Thyroid gland (tissue), 4 donors: Measurements from ENCODE around the gene EFCC1. TPM values are rescaled to one million over a fixed set of nuclear protein-coding genes. Genes with fewer than 3 reads are reported as not detected.

Source experiments
- DNase-seq, 2 donors: peaks; one replicate each; pipeline ENCODE4 v3.0.0-alpha.2; 2019
- H3K27ac ChIP-seq, 3 donors: fragments of 200-600 bp; sonication (generic); 1 replicate in 2 of 3; 2 replicates in 1 of 3; pipeline ENCODE4 v1.5.1; 2016 to 2019; ENCODE audit warnings: mild to moderate bottlenecking in 1 of 3, moderate library complexity in 1 of 3
- H3K27me3 ChIP-seq: fragments of 200-600 bp; sonication (generic); one replicate; pipeline ENCODE4 v1.5.1; 2019
- H3K36me3 ChIP-seq, 2 donors: fragments of 200-600 bp; sonication (generic); one replicate each; pipeline ENCODE4 v1.5.1; 2016 to 2019
- H3K4me1 ChIP-seq, 2 donors: fragments of 200-600 bp; sonication (generic); one replicate each; pipeline ENCODE4 v1.5.1; 2017 to 2019
- H3K4me3 ChIP-seq, 3 donors: fragments of 200-600 bp; sonication (generic); replicated peaks in 1 of 3; 1 replicate in 2 of 3; 2 replicates in 1 of 3; pipeline ENCODE4 v1.5.1; 2016; ENCODE audit warnings: mild to moderate bottlenecking in 1 of 3
- H3K9me3 ChIP-seq: fragments of 200-600 bp; sonication (generic); one replicate; pipeline ENCODE4 v1.5.1; 2017
- CTCF ChIP-seq, 6 experiments: fragments of 200-600 bp in 3 of 6; fragments of 450-650 bp in 3 of 6; sonication (generic) in 3 of 6; IDR thresholded peaks; one replicate each; pipeline ENCODE4 v1.5.1; 2016 to 2019; ENCODE audit warnings: antibody characterized with exemption in 6 of 6, mild to moderate bottlenecking in 2 of 6, inconsistent platforms in 1 of 6, moderate library complexity in 1 of 6
- POLR2A ChIP-seq, 2 donors: fragments of 450-650 bp; IDR thresholded peaks; one replicate each; pipeline ENCODE4 v1.6.1; 2017; ENCODE audit warnings: antibody characterized with exemption in 2 of 2, mild to moderate bottlenecking in 2 of 2, moderate library complexity in 1 of 2
- WGBS, 2 donors: methylation state at CpG; one replicate each; pipeline ENCODE4 v1.1.5; 2017; 5-methylcytosine and 5-hydroxymethylcytosine counted together
- intact Hi-C: fragments of 100-400 bp; cut with DNase I; formaldehyde crosslinking; loops from one replicate; pipeline ENCODE4 v1.15.1; 2023
- total RNA-seq, 4 donors: library from RNA; depleted of rRNA; stranded (reverse); fragments of >200 nt; gene quantifications; one replicate each; pipeline ENCODE4 v1.2.3, GENCODE V29; 2016

Gene EFCC1
- total RNA-seq, 4 donors from 2014 or later: 3.6 to 16.8 (median 9.9) TPM

- TF ChIP-seq POLR2A (IDR thresholded peaks at IDR 0.05): no peak
- TF ChIP-seq CTCF (IDR thresholded peaks at IDR 0.05): no peak
- WGBS, 2 donors: 75 to 92% methylated on average over 12 to 13 of the region's 13 CpGs
- Histone ChIP-seq H3K27me3 (no peaks in the 10 kb centered on the region), H3K9me3 (no peaks in the 10 kb centered on the region), H3K4me1 (peaks cover 11 to 18% of the 10 kb centered on the region in 2 donors), H3K4me3 (no peak within 1 kb of the TSS), H3K27ac (no peak within 1 kb of the TSS), H3K36me3 (no peaks in the 10 kb centered on the region)
- intact Hi-C loops: no loop called here
- DNase-seq: no peak
These were observed 59.3 kb downstream of the EFCC1 start, which contains the start of gene GP9 for GRCh38 chr3:129060276-129061022. Gene GP9, plus strand, starts transcription at chr3:129060779. Its CDS starts 961 bp downstream, at chr3:129061740.

GRCh38 chr3:129061023-129061887 lies 60.2 kb downstream of the EFCC1 start:
- H3K4me3 ChIP-seq: no peak overlapping the region
- WGBS, 2 donors: 89 to 94% methylated on average over 16 to 17 of the region's 19 CpGs
- no peak for DNase-seq
- no peak overlapping the region for H3K27ac ChIP-seq
- no peaks in the 10 kb centered on the region for H3K27me3 ChIP-seq
- peaks cover 11 to 18% of the 10 kb centered on the region in 2 donors for H3K4me1 ChIP-seq
- no peaks in the 10 kb centered on the region for H3K9me3 ChIP-seq
- TF ChIP-seq CTCF (IDR thresholded peaks at IDR 0.05) (no peak), POLR2A (IDR thresholded peaks at IDR 0.05) (no peak)
- H3K36me3 ChIP-seq: no peaks in the 10 kb centered on the region
- intact Hi-C loops: no loop called here

- Histone ChIP-seq H3K9me3 (no peaks in the 10 kb centered on the region), H3K4me1 (peaks cover 11 to 18% of the 10 kb centered on the region in 2 donors), H3K27ac (no peak overlapping the region), H3K36me3 (no peaks in the 10 kb centered on the region), H3K27me3 (no peaks in the 10 kb centered on the region), H3K4me3 (no peak overlapping the region)
- intact Hi-C loops: no loop called here
- TF ChIP-seq CTCF (IDR thresholded peaks at IDR 0.05) (no peak), POLR2A (IDR thresholded peaks at IDR 0.05) (no peak)
- no peak for DNase-seq
- 73 to 93% methylated on average over 11 to 25 of the region's 32 CpGs for WGBS, 2 donors
These were observed 61.1 kb downstream of the EFCC1 start for GRCh38 chr3:129061888-129062834.

- H3K9me3 ChIP-seq: no peaks in the 10 kb centered on the region
These were observed 62.1 kb downstream of the EFCC1 start for GRCh38 chr3:129063091-129063640.

More at GRCh38 chr3:129063091-129063640, 62.1 kb downstream of the EFCC1 start:
- H3K36me3 ChIP-seq: no peaks in the 10 kb centered on the region
- no peaks in the 10 kb centered on the region for H3K27me3 ChIP-seq
- intact Hi-C loops: no loop called here
- peaks cover 10 to 15% of the 10 kb centered on the region in 2 donors for H3K4me1 ChIP-seq
- H3K27ac ChIP-seq: no peak overlapping the region
- no peak overlapping the region for H3K4me3 ChIP-seq
- 90 to 94% methylated on average over 9 to 10 of the region's 10 CpGs for WGBS, 2 donors
- TF ChIP-seq POLR2A (IDR thresholded peaks at IDR 0.05) (no peak), CTCF (IDR thresholded peaks at IDR 0.05) (no peak)
- no peak for DNase-seq
